ENCODE data around the gene RABL3. TPM values are rescaled to one million over a fixed set of nuclear protein-coding genes. Genes with fewer than 3 reads are reported as not detected.

RABL3 gene
- total RNA-seq, 4 donors from 2014 or later: 8.2 to 23.7 (median 19.9) TPM

DNA sequence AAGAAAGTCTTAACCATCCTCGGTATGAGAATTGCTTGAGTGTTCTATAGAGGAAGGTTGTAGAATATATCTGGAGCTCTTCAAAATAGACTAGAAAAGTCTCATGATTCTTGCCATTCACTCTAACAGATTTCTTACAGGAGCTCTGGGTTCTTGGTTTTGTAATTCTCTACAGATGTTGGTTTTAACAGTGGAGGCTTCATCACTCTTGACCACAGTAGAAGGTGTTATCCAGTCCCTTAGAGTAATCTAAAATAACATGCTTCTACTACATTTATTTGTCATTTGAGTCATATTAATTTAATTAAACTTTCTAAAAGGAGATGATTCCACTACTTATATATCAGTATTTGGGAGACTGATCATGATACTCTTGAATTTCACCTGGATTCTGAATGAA, 9.9 kb upstream of the RABL3 start:
- TF ChIP-seq POLR2A (IDR thresholded peaks at IDR 0.05) (no peak), EP300 (IDR thresholded peaks at IDR 0.05; ENCODE audit: low read depth) (no peak)
- no peak overlapping the region for H3K4me3 ChIP-seq
- H3K27ac ChIP-seq: no peak overlapping the region
- peaks cover 0 to 5% (median 0%) of the 10 kb centered on the region in 4 donors for H3K4me1 ChIP-seq
- H3K27me3 ChIP-seq: no peaks in the 10 kb centered on the region
- H3K9me3 ChIP-seq: no peaks in the 10 kb centered on the region
- intact Hi-C loops (cut with DNase I; ENCODE audit: low total_unique reads): no loop called here
- WGBS, 2 donors (ENCODE audit: low coverage in 1 of 2): 95 to 100% methylated on average over 1 of the region's 1 CpG
- H3K36me3 ChIP-seq: peaks cover 0 to 14% (median 2%) of the 10 kb centered on the region in 4 donors
- no peak for DNase-seq
- in situ Hi-C loops (cut with MboI; ENCODE audit: low pct_ligation_motif_present in 1 of 4, low pct_unique_long_range_greater_than_20kb in 1 of 4, low sequenced_read_pairs in 3 of 4): no loop called here

DNA sequence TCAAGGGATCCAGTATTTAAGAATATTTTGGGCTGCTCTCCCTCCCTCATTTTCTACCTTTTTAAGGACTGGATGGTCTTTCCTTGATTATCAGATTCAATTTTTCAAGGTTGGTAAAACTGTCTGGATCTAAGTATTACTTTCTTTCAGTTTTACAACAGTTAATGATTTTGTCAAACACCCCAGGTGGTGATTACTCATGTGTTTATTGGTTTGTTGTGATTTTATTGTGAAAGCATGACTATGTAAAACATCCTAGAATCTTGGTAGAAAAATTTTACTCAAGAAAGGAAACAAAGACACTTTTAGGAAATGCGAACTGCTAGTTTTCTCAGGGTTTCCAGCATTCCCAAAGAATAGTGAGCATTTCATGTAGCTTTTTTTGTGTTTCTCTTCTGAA, 7.5 kb upstream of the RABL3 start:
- 79 to 93% methylated on average over 1 of the region's 1 CpG for WGBS, 2 donors (ENCODE audit: low coverage in 1 of 2)
- DNase-seq: no peak
- Histone ChIP-seq H3K4me3 (no peak overlapping the region), H3K27ac (no peak overlapping the region), H3K36me3 (peaks cover 0 to 14% (median 2%) of the 10 kb centered on the region in 4 donors), H3K27me3 (no peaks in the 10 kb centered on the region), H3K9me3 (no peaks in the 10 kb centered on the region), H3K4me1 (peaks cover 0 to 5% (median 0%) of the 10 kb centered on the region in 4 donors)
- in situ Hi-C loops (cut with MboI; ENCODE audit: low pct_ligation_motif_present in 1 of 4, low pct_unique_long_range_greater_than_20kb in 1 of 4, low sequenced_read_pairs in 3 of 4) (loop anchor here in 1 of 4 donors (25.0 kb wide), 1 partner anchor 163 kb away; the partner anchor contains the start of gene NDUFB4), intact Hi-C loops (cut with DNase I; ENCODE audit: low total_unique reads) (no loop called here)
- no peak for TF ChIP-seq POLR2AphosphoS5 (IDR thresholded peaks at IDR 0.05)
- TF ChIP-seq POLR2A (IDR thresholded peaks at IDR 0.05): no peak
- no peak for TF ChIP-seq EP300 (IDR thresholded peaks at IDR 0.05; ENCODE audit: low read depth)
- TF ChIP-seq, protein P1, sequence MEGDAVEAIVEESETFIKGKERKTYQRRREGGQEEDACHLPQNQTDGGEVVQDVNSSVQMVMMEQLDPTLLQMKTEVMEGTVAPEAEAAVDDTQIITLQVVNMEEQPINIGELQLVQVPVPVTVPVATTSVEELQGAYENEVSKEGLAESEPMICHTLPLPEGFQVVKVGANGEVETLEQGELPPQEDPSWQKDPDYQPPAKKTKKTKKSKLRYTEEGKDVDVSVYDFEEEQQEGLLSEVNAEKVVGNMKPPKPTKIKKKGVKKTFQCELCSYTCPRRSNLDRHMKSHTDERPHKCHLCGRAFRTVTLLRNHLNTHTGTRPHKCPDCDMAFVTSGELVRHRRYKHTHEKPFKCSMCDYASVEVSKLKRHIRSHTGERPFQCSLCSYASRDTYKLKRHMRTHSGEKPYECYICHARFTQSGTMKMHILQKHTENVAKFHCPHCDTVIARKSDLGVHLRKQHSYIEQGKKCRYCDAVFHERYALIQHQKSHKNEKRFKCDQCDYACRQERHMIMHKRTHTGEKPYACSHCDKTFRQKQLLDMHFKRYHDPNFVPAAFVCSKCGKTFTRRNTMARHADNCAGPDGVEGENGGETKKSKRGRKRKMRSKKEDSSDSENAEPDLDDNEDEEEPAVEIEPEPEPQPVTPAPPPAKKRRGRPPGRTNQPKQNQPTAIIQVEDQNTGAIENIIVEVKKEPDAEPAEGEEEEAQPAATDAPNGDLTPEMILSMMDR (IDR thresholded peaks at IDR 0.05): no peak

DNA sequence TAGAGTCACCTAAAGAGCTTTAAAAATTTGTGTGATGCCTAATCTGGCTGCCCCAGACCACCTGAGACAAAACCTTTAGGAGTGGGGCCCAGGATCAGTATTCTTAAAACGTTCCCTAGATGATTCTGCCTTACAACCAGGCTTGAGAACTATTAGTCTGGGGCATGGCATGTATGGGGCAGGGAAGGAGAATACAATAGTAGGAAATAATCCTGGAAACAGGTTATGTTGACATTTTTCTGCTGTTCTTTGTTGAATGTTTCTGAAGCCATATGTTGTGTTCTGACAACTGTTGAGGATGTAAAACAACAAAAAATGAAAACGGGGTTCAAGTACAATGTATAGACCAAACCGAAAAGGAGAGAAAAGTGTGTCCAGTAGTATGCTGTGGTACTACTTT, 3.1 kb upstream of the RABL3 start:
- no peaks in the 10 kb centered on the region for H3K9me3 ChIP-seq
- H3K36me3 ChIP-seq: no peaks in the 10 kb centered on the region
- H3K27ac ChIP-seq: no peak overlapping the region
- intact Hi-C loops (cut with DNase I; ENCODE audit: low total_unique reads): no loop called here
- H3K27me3 ChIP-seq: no peaks in the 10 kb centered on the region
- in situ Hi-C loops (cut with MboI; ENCODE audit: low pct_ligation_motif_present in 1 of 4, low pct_unique_long_range_greater_than_20kb in 1 of 4, low sequenced_read_pairs in 3 of 4): loop anchor here in 1 of 4 donors (25.0 kb wide), 1 partner anchor 158 kb away; the partner anchor contains the start of gene NDUFB4
- H3K4me1 ChIP-seq: peaks cover 11 to 23% (median 18%) of the 10 kb centered on the region in 4 donors
- WGBS, 2 donors (ENCODE audit: low coverage in 1 of 2): 72 to 93% methylated on average over 3 of the region's 3 CpGs
- DNase-seq: no peak
- H3K4me3 ChIP-seq: no peak overlapping the region
- TF ChIP-seq, protein P1 (IDR thresholded peaks at IDR 0.05): no peak
- TF ChIP-seq POLR2A (IDR thresholded peaks at IDR 0.05) (no peak), EP300 (IDR thresholded peaks at IDR 0.05; ENCODE audit: low read depth) (no peak), POLR2AphosphoS5 (IDR thresholded peaks at IDR 0.05) (no peak)

DNA sequence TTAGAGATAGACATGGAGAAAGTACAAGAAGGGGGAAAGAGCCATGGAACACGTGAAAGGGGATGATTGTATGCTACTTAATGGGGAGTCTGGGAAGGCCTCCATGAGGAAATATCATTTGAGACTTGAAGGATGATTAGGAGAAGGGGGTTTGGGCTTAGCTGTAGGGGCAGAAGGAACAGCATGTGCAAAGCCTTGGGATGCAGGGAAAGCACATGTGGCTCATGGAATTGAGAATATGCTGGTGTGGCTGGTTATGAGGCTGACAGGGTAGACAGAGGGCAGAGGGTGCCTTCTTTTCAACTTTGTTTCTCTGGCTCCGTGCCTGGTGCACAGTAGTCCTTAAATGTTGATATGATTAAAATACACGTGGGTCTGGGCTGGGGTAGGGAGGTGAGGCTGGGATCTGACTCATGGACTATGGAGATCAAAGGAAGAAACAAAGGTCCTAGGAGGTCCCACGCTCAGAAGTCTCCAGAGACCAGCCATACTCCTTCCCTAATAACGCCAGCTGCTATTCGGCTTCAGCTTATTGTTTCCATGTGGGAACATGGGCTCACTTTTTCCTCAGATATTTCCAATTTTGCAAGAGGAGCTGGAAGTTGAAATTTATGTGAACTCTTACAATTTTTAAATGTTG, 1.4 kb upstream of the RABL3 start:
- in situ Hi-C loops (cut with MboI; ENCODE audit: low pct_ligation_motif_present in 1 of 4, low pct_unique_long_range_greater_than_20kb in 1 of 4, low sequenced_read_pairs in 3 of 4): loop anchor here in 1 of 4 donors (25.0 kb wide), 1 partner anchor 156 kb away; the partner anchor contains the start of gene NDUFB4

More for the DNA sequence above, 1.4 kb upstream of the RABL3 start:
- intact Hi-C loops (cut with DNase I; ENCODE audit: low total_unique reads): no loop called here
- Histone ChIP-seq H3K36me3 (peaks cover 0 to under 1% (median 0%) of the 10 kb centered on the region in 4 donors), H3K4me1 (peaks cover 11 to 20% (median 17%) of the 10 kb centered on the region in 4 donors), H3K4me3 (peak overlapping the region in 3 of 4 donors; percentile 76 to 91 (median 90)), H3K9me3 (no peaks in the 10 kb centered on the region), H3K27me3 (no peaks in the 10 kb centered on the region), H3K27ac (peak overlapping the region in 3 of 4 donors; percentile 90 to 98 (median 96))
- 55 to 64% methylated on average over 5 to 6 of the region's 6 CpGs for WGBS, 2 donors (ENCODE audit: low coverage in 1 of 2)
- TF ChIP-seq POLR2A (IDR thresholded peaks at IDR 0.05) (no peak), POLR2AphosphoS5 (IDR thresholded peaks at IDR 0.05) (no peak), EP300 (IDR thresholded peaks at IDR 0.05; ENCODE audit: low read depth) (no peak)
- TF ChIP-seq, protein P1 (IDR thresholded peaks at IDR 0.05): no peak
- no peak for DNase-seq
